Mesendoderm (in vitro differentiated cells): ENCODE measurements around the gene ENC1.

Experiments
- DNase-seq: peaks from one replicate; pipeline ENCODE4 v3.0.0; 2013
- H2AK5ac ChIP-seq: 2 replicates; pipeline ENCODE4 v1.6.1; 2013; ENCODE audit warnings: low read length, inconsistent platforms
- H2BK120ac ChIP-seq: 2 replicates; pipeline ENCODE4 v1.6.1; 2013; ENCODE audit warnings: low read depth, mild to moderate bottlenecking, low read length, moderate library complexity, mixed read lengths
- H2BK15ac ChIP-seq: replicated peaks from 2 replicates; pipeline ENCODE4 v1.6.1; 2013; ENCODE audit warnings: low read depth, mild to moderate bottlenecking, moderate library complexity
- H2BK5ac ChIP-seq: 2 replicates; pipeline ENCODE4 v1.6.1; 2013; ENCODE audit warnings: low read length, inconsistent platforms
- H3K18ac ChIP-seq: 2 replicates; pipeline ENCODE4 v1.6.1; 2013; ENCODE audit warnings: mild to moderate bottlenecking, low read length, mixed read lengths
- H3K23ac ChIP-seq: one replicate; pipeline ENCODE4 v1.6.1; 2013; ENCODE audit warnings: low read length
- H3K27ac ChIP-seq: 2 replicates; pipeline ENCODE4 v1.5.1; 2013; ENCODE audit warnings: low read depth, mild to moderate bottlenecking, inconsistent platforms, low read length, moderate library complexity
- H3K27me3 ChIP-seq: 2 replicates; pipeline ENCODE4 v1.6.1; 2013; ENCODE audit warnings: low read length, control low read depth, mild to moderate bottlenecking, inconsistent platforms; ENCODE audit not compliant: insufficient read depth, poor library complexity
- H3K36me3 ChIP-seq: 2 replicates; pipeline ENCODE4 v1.6.1; 2013; ENCODE audit warnings: low read length, inconsistent platforms; ENCODE audit not compliant: control insufficient read depth, insufficient read depth
- H3K4ac ChIP-seq: one replicate; pipeline ENCODE4 v1.6.1; 2013; ENCODE audit warnings: low read depth, mild to moderate bottlenecking, low read length, moderate library complexity
- H3K4me1 ChIP-seq: 2 replicates; pipeline ENCODE4 v1.6.1; 2013; ENCODE audit warnings: low read depth, low read length, inconsistent platforms; ENCODE audit not compliant: control insufficient read depth
- H3K4me2 ChIP-seq: 2 replicates; pipeline ENCODE4 v1.6.1; 2013; ENCODE audit warnings: low read length
- H3K4me3 ChIP-seq: 2 replicates; pipeline ENCODE4 v1.5.1; 2013; ENCODE audit warnings: mild to moderate bottlenecking, low read length
- H3K56ac ChIP-seq: one replicate; pipeline ENCODE4 v1.6.1; 2013; ENCODE audit warnings: low read length
- H3K79me1 ChIP-seq: 2 replicates; pipeline ENCODE4 v1.6.1; 2013; ENCODE audit warnings: low read length, inconsistent platforms
- H3K79me2 ChIP-seq: 2 replicates; pipeline ENCODE4 v1.6.1; 2013; ENCODE audit warnings: mild to moderate bottlenecking, low read length; ENCODE audit not compliant: control insufficient read depth, insufficient read depth
- H3K9ac ChIP-seq: 2 replicates; pipeline ENCODE4 v1.6.1; 2013; ENCODE audit warnings: low read length, inconsistent platforms
- H4K5ac ChIP-seq: one replicate; pipeline ENCODE4 v1.6.1; 2013; ENCODE audit warnings: low read length
- H4K8ac ChIP-seq: one replicate; pipeline ENCODE4 v1.6.1; 2013; ENCODE audit warnings: low read depth, mild to moderate bottlenecking, control low read depth, low read length, moderate library complexity
- WGBS: extraction: QIAGEN DNeasy Blood & Tissue Kit; methylation state at CpG from one replicate; pipeline ENCODE4 v1.1.7; 2013; ENCODE audit warnings: low lambda C conversion rate, missing lambda C conversion rate; ENCODE audit not compliant: insufficient coverage; ENCODE audit errors: extremely low coverage; 5-methylcytosine and 5-hydroxymethylcytosine counted together

Gene ENC1

DNA sequence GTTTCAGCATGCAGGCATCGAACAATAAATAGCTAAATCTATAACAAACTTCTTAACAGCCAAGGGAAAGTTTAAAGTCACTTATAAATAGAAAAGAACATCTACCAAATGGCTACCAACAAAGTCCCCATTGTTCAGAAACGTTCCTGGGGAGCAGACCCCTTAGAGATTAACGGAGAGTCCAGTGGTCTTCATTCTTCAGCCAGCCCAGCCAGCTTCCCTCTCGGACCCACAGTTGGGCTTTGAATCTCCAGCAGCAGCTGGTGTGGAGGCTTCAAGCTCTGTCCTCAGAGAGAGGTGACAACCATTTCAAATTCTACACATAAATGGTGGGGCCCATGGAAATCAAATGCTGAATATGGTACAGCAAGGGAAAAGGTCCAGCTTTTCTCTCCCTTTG lies 11.2 kb downstream of the ENC1 start:
- no peak for DNase-seq

DNA sequence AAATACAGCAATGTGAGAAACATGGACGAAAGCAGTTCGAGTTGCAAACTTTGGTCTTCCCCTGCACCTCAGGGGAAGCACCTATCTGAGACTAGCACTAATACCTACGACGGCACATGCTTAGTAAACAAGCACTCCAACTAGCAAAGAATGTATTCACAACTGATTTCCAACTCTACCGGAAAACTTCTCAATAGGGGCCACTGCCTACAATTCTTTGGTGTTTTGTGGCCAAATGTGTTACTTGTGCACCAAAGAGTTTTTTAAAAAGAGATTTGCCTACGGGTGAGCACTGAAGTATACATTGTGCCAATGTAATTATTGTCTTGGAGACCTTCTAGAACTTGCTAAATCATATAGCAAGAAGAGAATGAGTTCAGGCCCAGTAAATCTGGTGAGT lies 12.2 kb downstream of the ENC1 start:
- Histone ChIP-seq H3K27ac (no peak overlapping the region), H3K4me2 (no peak overlapping the region), H3K4ac (no peak overlapping the region), H3K56ac (no peak overlapping the region), H3K79me2 (peaks cover 9% of the 10 kb centered on the region), H4K5ac (no peak overlapping the region), H3K18ac (no peak overlapping the region), H3K4me3 (no peak overlapping the region), H3K79me1 (peaks cover 10% of the 10 kb centered on the region), H2BK5ac (no peak overlapping the region), H2BK15ac (no peak overlapping the region), H3K36me3 (peaks cover 1% of the 10 kb centered on the region), H2BK120ac (no peak overlapping the region), H3K9ac (no peak overlapping the region), H2AK5ac (no peak overlapping the region), H3K23ac (no peak overlapping the region), H3K27me3 (no peaks in the 10 kb centered on the region), H3K4me1 (peaks cover 28% of the 10 kb centered on the region), H4K8ac (no peak overlapping the region)
- no peak for DNase-seq
- WGBS = no CpG with 5 or more reads among the region's 6 CpGs

More for the DNA sequence above, 11.2 kb downstream of the ENC1 start:
- Histone ChIP-seq H3K27ac (no peak overlapping the region), H3K79me2 (peaks cover 12% of the 10 kb centered on the region), H3K23ac (no peak overlapping the region), H4K5ac (no peak overlapping the region), H3K9ac (no peak overlapping the region), H2BK120ac (no peak overlapping the region), H3K27me3 (no peaks in the 10 kb centered on the region), H3K79me1 (peaks cover 10% of the 10 kb centered on the region), H3K36me3 (peaks cover 1% of the 10 kb centered on the region), H3K4me1 (peaks cover 30% of the 10 kb centered on the region), H3K4ac (peak overlapping the region; percentile 68), H2AK5ac (no peak overlapping the region), H3K56ac (peak overlapping the region; percentile 1), H2BK15ac (no peak overlapping the region), H3K4me2 (no peak overlapping the region), H2BK5ac (no peak overlapping the region), H3K4me3 (no peak overlapping the region), H3K18ac (peak overlapping the region; percentile 76), H4K8ac (no peak overlapping the region)
- WGBS = no CpG with 5 or more reads among the region's 4 CpGs

DNA sequence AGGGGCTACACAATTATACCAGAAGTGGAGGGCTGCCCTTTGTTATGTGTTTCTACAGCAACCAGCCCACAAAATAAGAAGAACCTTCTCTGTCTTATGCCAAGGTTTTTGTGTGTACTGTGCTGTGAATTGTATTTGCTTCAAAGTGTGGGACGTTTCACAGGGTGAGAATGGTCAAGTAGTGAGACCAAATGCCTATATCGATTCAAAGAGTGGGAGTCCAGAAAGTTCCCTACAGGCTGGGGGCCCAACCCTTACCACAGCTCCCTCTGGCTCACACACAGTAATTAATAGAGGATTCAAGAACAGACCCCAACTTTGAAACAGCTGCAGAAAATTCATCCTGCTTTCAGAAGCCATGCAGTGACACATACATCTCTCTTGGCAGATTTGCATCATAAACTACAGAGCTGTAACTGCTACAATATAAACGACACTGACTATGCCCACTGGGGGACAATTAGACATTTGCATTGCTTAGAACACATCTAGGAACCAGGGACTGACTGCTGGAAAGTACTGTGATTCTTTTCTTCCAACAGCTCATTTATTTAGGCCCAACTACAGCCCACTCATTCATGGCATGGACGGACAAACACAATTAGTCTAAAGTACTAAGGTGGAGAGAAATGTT lies 12.8 kb downstream of the ENC1 start:
- Histone ChIP-seq H3K18ac (peak overlapping the region; percentile 65), H4K8ac (no peak overlapping the region), H3K4me2 (no peak overlapping the region), H3K9ac (no peak overlapping the region), H2BK15ac (no peak overlapping the region), H4K5ac (no peak overlapping the region), H2AK5ac (no peak overlapping the region), H3K4me3 (no peak overlapping the region), H3K79me1 (peaks cover 10% of the 10 kb centered on the region), H2BK5ac (no peak overlapping the region), H3K36me3 (peaks cover 1% of the 10 kb centered on the region), H3K27me3 (no peaks in the 10 kb centered on the region), H3K56ac (no peak overlapping the region), H3K79me2 (peaks cover 9% of the 10 kb centered on the region), H3K23ac (no peak overlapping the region), H2BK120ac (no peak overlapping the region), H3K4ac (no peak overlapping the region), H3K27ac (no peak overlapping the region), H3K4me1 (peaks cover 29% of the 10 kb centered on the region)
- no CpG with 5 or more reads among the region's 4 CpGs for WGBS
- DNase-seq = no peak

DNA sequence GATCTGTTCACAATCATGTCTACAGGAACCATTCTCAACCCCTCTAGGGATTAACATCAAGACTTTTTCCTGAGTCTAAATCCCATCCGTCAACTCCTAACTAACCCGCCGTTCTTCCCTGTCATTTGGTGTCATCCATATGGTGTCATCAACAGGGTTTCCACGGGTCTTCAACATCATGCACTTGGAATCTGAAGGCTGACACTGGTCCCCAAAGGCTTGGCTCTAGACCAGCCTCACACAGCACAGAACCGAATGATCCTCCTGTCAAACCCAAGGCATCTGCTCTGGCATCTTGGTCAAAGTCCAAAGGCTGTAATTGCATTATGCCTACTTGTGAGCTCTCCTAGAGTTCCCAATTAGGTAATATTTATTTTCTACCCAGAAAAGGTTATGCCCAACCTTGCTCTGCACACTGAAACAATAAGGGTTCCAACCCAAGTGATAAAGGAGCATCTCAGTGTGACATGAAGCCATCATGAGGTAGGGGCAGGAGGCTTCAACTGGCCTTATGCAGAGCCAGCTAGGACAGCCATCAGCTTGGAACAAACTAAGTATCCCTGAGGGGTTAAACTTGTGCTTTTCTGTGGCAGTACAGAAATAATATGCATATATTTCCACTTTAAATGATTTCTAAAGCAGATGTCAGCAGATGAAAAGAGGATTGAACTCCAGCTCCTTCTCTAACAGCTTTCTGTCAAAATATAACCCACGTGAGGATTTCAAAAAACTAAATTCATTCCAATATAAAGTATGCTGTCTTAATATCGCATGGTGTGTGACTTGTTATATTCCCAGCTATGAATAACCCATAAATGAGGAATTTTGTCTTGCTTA lies 13.9 kb downstream of the ENC1 start:
- Histone ChIP-seq H2BK5ac (peak overlapping the region; percentile 19), H2BK120ac (peak overlapping the region; percentile 29), H3K36me3 (peaks cover 1% of the 10 kb centered on the region), H4K5ac (no peak overlapping the region), H3K79me2 (peaks cover 9% of the 10 kb centered on the region), H3K56ac (peak overlapping the region; percentile 51), H3K4me1 (peaks cover 25% of the 10 kb centered on the region), H2AK5ac (no peak overlapping the region), H3K9ac (no peak overlapping the region), H2BK15ac (peak overlapping the region; percentile 1), H3K27me3 (no peaks in the 10 kb centered on the region), H3K4me3 (no peak overlapping the region), H3K4ac (peak overlapping the region; percentile 66), H3K23ac (no peak overlapping the region), H3K27ac (peak overlapping the region; percentile 32), H4K8ac (no peak overlapping the region), H3K18ac (peak overlapping the region; percentile 16), H3K79me1 (peaks cover 10% of the 10 kb centered on the region), H3K4me2 (no peak overlapping the region)
- no CpG with 5 or more reads among the region's 7 CpGs for WGBS
- DNase-seq = peak; percentile 60

DNA sequence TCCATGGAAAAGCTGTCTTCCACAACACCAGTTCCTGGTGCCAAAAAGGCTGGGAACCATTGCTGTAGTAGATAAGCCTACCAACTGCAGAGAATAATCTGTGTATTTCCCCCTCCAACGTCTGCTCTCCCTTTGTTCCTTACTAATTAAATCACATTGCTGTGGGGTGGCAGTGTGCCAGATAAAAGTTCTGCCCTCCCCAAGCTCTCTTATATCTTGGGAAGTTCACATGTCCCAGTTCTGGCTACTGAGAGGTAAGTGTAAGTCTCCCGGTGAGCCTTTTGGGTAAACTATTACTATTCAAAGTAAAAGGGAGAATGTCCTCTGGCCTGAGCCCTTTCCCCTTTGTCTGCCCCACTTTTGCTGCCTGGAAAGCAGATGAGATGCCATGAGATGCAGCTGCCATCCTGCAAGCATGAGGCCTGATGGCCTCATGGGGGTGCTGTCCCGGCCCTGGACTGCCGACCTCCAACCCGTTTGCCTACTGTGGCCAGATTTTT lies 14.7 kb downstream of the ENC1 start:
- peak overlapping the region; percentile 57 for H3K56ac ChIP-seq
- peaks cover 9% of the 10 kb centered on the region for H3K79me2 ChIP-seq
- peaks cover 28% of the 10 kb centered on the region for H3K4me1 ChIP-seq
- H2BK5ac ChIP-seq = no peak overlapping the region
- no peak overlapping the region for H2AK5ac ChIP-seq
- H3K4me3 ChIP-seq = no peak overlapping the region
- H3K9ac ChIP-seq = no peak overlapping the region
- no peak overlapping the region for H2BK15ac ChIP-seq
- no peak overlapping the region for H2BK120ac ChIP-seq
- H3K27me3 ChIP-seq = no peaks in the 10 kb centered on the region
- H3K36me3 ChIP-seq = peaks cover 1% of the 10 kb centered on the region
- H3K4ac ChIP-seq = no peak overlapping the region
- H3K27ac ChIP-seq = peak overlapping the region; percentile 41
- no peak overlapping the region for H3K4me2 ChIP-seq
- no CpG with 5 or more reads among the region's 5 CpGs for WGBS
- no peak overlapping the region for H4K5ac ChIP-seq
- no peak overlapping the region for H3K23ac ChIP-seq
- no peak overlapping the region for H3K18ac ChIP-seq
- peaks cover 10% of the 10 kb centered on the region for H3K79me1 ChIP-seq
- H4K8ac ChIP-seq = no peak overlapping the region
- DNase-seq = peak; percentile 94
